K562 (cell line): ENCODE measurements around the gene HES4. TPM values are rescaled to one million over a fixed set of nuclear protein-coding genes. Genes with fewer than 3 reads are reported as not detected.
A peak's percentile ranks its signal among the peaks of the same experiment; 100 is the strongest.

Experiments used
- CLOCK ChIP-seq: fragments of 250-450 bp; sonication (Bioruptor Pico); IDR thresholded peaks from 2 replicates; pipeline ENCODE4 v1.4.0; 2020; ENCODE audit warnings: mild to moderate bottlenecking, moderate library complexity, borderline replicate concordance
- CREM ChIP-seq: IDR thresholded peaks from 2 replicates; pipeline ENCODE4 v1.6.1; 2014; ENCODE audit warnings: antibody characterized with exemption, low read depth
- GMEB1 ChIP-seq: fragments of 250-450 bp; sonication (Bioruptor Pico); IDR thresholded peaks from 2 replicates; pipeline ENCODE4 v1.4.0; 2020; ENCODE audit warnings: mild to moderate bottlenecking
- HIVEP1 ChIP-seq: fragments of 250-450 bp; sonication (Bioruptor Pico); IDR thresholded peaks from 2 replicates; pipeline ENCODE4 v1.4.0; 2020; ENCODE audit warnings: mild to moderate bottlenecking
- NCOR1 ChIP-seq: fragments of 450-650 bp; IDR thresholded peaks from 2 replicates; pipeline ENCODE4 v1.6.1; 2016; ENCODE audit warnings: mild to moderate bottlenecking, moderate library complexity
- SMAD1 ChIP-seq: fragments of 150-350 bp; IDR thresholded peaks from 2 replicates; pipeline ENCODE4 v1.6.1; 2014; ENCODE audit warnings: low read length, low read depth; ENCODE audit not compliant: partially characterized antibody
- SRSF1 ChIP-seq: fragments of 200-400 bp; formaldehyde crosslinking; IDR thresholded peaks from 2 replicates; pipeline ENCODE4 v1.6.1; 2017; ENCODE audit warnings: mild to moderate bottlenecking, low read depth, low read length, moderate library complexity
- TOE1 ChIP-seq, 2 experiments: fragments of 450-650 bp in 1 of 2; sonication (generic) in 1 of 2; formaldehyde crosslinking in 1 of 2; IDR thresholded peaks; 2 replicates each; pipeline versions ENCODE4 v1.7.1 to v1.8.0; 2016 to 2022; ENCODE audit warnings: borderline replicate concordance in 2 of 2, mild to moderate bottlenecking in 2 of 2, antibody characterized with exemption in 1 of 2, inconsistent platforms in 1 of 2, low read depth in 1 of 2, missing genetic modification reagents in 1 of 2, moderate library complexity in 1 of 2
- ZBTB5 ChIP-seq: fragments of 450-650 bp; IDR thresholded peaks from 2 replicates; pipeline ENCODE4 v1.6.1; 2017; ENCODE audit warnings: antibody characterized with exemption
- ZEB2 ChIP-seq: fragments of 450-650 bp; IDR thresholded peaks from 2 replicates; pipeline ENCODE4 v1.6.1; 2016
- ZFX ChIP-seq: sonication (generic); formaldehyde crosslinking; IDR thresholded peaks from 2 replicates; pipeline ENCODE4 v1.8.0; 2022; ENCODE audit warnings: mild to moderate bottlenecking, missing genetic modification reagents, moderate library complexity
- ZNF121 ChIP-seq: sonication (generic); formaldehyde crosslinking; conservative IDR thresholded peaks from 2 replicates; pipeline ENCODE4 v1.8.0; 2022; ENCODE audit warnings: missing genetic modification reagents
- ZNF224 ChIP-seq: sonication (generic); formaldehyde crosslinking; IDR thresholded peaks from 2 replicates; pipeline ENCODE4 v1.8.0; 2022; ENCODE audit warnings: mild to moderate bottlenecking, missing genetic modification reagents
- ZNF24 ChIP-seq: fragments of 450-650 bp; IDR thresholded peaks from 2 replicates; pipeline ENCODE4 v1.6.1; 2016
- ZNF436 ChIP-seq: fragments of 250-450, 450-650 bp; sonication (Bioruptor Pico); formaldehyde crosslinking; IDR thresholded peaks from 2 replicates; pipeline ENCODE4 v1.7.0; 2020; ENCODE audit warnings: mild to moderate bottlenecking
- polyA plus RNA-seq, 8 experiments: library from polyadenylated mRNA; depleted of rRNA in 4 of 8; stranded (reverse) in 5 of 8; unstranded in 3 of 8; fragments of >200 nt; fragmentation: Nextera tagmentation in 2 of 8; fragmentation: Illumina TruSeq in 1 of 8; extraction: Ambion mirVana in 2 of 8; extraction: Trizol in 1 of 8; gene quantifications; 2 replicates each; pipeline versions ENCODE4 v1.2.1 to v1.2.3, GENCODE V29; 2011 to 2014; ENCODE audit warnings: inconsistent platforms in 1 of 8, missing spikeins in 1 of 8
- total RNA-seq, 7 experiments: library from RNA; depleted of rRNA in 6 of 7; stranded (reverse); fragments of >200 nt in 6 of 7; fragmentation: Illumina TruSeq in 2 of 7; extraction: Trizol in 2 of 7; gene quantifications; 2 replicates each; pipeline versions ENCODE4 v1.2.1 to v1.2.3, GENCODE V29; 2011 to 2021; ENCODE audit warnings: low replicate concordance in 1 of 7
- TF ChIP-seq, protein P1 (sequence below): fragments of 250-450 bp; sonication (Bioruptor Pico); IDR thresholded peaks from 2 replicates; pipeline ENCODE4 v1.8.0; 2021; ENCODE audit warnings: moderate library complexity, mild to moderate bottlenecking, inconsistent platforms
- TF ChIP-seq, protein P2 (sequence below): fragments of 450-650 bp; formaldehyde crosslinking; IDR thresholded peaks from 2 replicates; pipeline ENCODE4 v1.4.0; 2020; ENCODE audit warnings: mild to moderate bottlenecking, mixed read lengths

Gene HES4
- total and polyA plus RNA-seq, 9 of the 15 experiments (the other 6 are each of a cell fraction or from before 2014, with no cell fraction given): 0.21 to 43.7 (median 5.3) TPM; not detected in 2

GRCh38 chr1:1013105-1013921 lies 13.4 kb upstream of the HES4 start, which contains the start of gene ISG15 (continued):
- 0 out of 2 replicates have a peak, but pooled peaks have one; percentile 62 for TF ChIP-seq ZNF224 (CRISPR knock-in tag)
- TF ChIP-seq ZEB2: peak; percentile 60; the same call in 1 of the 2 replicates
- TF ChIP-seq SMAD1: no peak
- TF ChIP-seq, protein P1, sequence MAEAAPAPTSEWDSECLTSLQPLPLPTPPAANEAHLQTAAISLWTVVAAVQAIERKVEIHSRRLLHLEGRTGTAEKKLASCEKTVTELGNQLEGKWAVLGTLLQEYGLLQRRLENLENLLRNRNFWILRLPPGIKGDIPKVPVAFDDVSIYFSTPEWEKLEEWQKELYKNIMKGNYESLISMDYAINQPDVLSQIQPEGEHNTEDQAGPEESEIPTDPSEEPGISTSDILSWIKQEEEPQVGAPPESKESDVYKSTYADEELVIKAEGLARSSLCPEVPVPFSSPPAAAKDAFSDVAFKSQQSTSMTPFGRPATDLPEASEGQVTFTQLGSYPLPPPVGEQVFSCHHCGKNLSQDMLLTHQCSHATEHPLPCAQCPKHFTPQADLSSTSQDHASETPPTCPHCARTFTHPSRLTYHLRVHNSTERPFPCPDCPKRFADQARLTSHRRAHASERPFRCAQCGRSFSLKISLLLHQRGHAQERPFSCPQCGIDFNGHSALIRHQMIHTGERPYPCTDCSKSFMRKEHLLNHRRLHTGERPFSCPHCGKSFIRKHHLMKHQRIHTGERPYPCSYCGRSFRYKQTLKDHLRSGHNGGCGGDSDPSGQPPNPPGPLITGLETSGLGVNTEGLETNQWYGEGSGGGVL (CRISPR knock-in tag): no peak
- TF ChIP-seq, protein P2, sequence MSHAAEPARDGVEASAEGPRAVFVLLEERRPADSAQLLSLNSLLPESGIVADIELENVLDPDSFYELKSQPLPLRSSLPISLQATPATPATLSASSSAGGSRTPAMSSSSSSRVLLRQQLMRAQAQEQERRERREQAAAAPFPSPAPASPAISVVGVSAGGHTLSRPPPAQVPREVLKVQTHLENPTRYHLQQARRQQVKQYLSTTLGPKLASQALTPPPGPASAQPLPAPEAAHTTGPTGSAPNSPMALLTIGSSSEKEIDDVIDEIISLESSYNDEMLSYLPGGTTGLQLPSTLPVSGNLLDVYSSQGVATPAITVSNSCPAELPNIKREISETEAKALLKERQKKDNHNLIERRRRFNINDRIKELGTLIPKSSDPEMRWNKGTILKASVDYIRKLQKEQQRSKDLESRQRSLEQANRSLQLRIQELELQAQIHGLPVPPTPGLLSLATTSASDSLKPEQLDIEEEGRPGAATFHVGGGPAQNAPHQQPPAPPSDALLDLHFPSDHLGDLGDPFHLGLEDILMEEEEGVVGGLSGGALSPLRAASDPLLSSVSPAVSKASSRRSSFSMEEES (CRISPR knock-in tag): no peak
- TF ChIP-seq ZNF121 (CRISPR knock-in tag): no peak; the same call in 1 of the 2 replicates
- peak; percentile 73 for TF ChIP-seq ZFX (CRISPR knock-in tag)
- TF ChIP-seq TOE1 (IDR thresholded peaks at IDR 0.05; ENCODE audit: borderline replicate concordance): peak; percentile 55; the same call in 1 of the 2 replicates
- TF ChIP-seq TOE1 (CRISPR knock-in tag; IDR thresholded peaks at IDR 0.05; ENCODE audit: borderline replicate concordance, low read depth): no peak
- TF ChIP-seq CLOCK (CRISPR knock-in tag): no peak
- TF ChIP-seq ZBTB5: no peak
- peak; percentile 21; the same call in 1 of the 2 replicates for TF ChIP-seq GMEB1
- TF ChIP-seq HIVEP1 (CRISPR knock-in tag): no peak
- TF ChIP-seq ZNF436: no peak
- TF ChIP-seq NCOR1: peak; percentile 55
- no peak for TF ChIP-seq SRSF1
- peak; percentile 84 for TF ChIP-seq CREM
- 0 out of 2 replicates have a peak, but pooled peaks have one; percentile 32 for TF ChIP-seq ZNF24
